Mesendoderm (in vitro differentiated cells): Measurements from ENCODE around the gene DMD.

ENCODE experiments used
- DNase-seq: peaks from one replicate; pipeline ENCODE4 v3.0.0; 2013
- H2AK5ac ChIP-seq: 2 replicates; pipeline ENCODE4 v1.6.1; 2013; ENCODE audit warnings: low read length, inconsistent platforms
- H2BK120ac ChIP-seq: 2 replicates; pipeline ENCODE4 v1.6.1; 2013; ENCODE audit warnings: low read depth, mild to moderate bottlenecking, low read length, moderate library complexity, mixed read lengths
- H2BK15ac ChIP-seq: replicated peaks from 2 replicates; pipeline ENCODE4 v1.6.1; 2013; ENCODE audit warnings: low read depth, mild to moderate bottlenecking, moderate library complexity
- H2BK5ac ChIP-seq: 2 replicates; pipeline ENCODE4 v1.6.1; 2013; ENCODE audit warnings: low read length, inconsistent platforms
- H3K18ac ChIP-seq: 2 replicates; pipeline ENCODE4 v1.6.1; 2013; ENCODE audit warnings: mild to moderate bottlenecking, low read length, mixed read lengths
- H3K23ac ChIP-seq: one replicate; pipeline ENCODE4 v1.6.1; 2013; ENCODE audit warnings: low read length
- H3K27ac ChIP-seq: 2 replicates; pipeline ENCODE4 v1.5.1; 2013; ENCODE audit warnings: low read depth, mild to moderate bottlenecking, inconsistent platforms, low read length, moderate library complexity
- H3K27me3 ChIP-seq: 2 replicates; pipeline ENCODE4 v1.6.1; 2013; ENCODE audit warnings: low read length, control low read depth, mild to moderate bottlenecking, inconsistent platforms; ENCODE audit not compliant: insufficient read depth, poor library complexity
- H3K36me3 ChIP-seq: 2 replicates; pipeline ENCODE4 v1.6.1; 2013; ENCODE audit warnings: low read length, inconsistent platforms; ENCODE audit not compliant: control insufficient read depth, insufficient read depth
- H3K4ac ChIP-seq: one replicate; pipeline ENCODE4 v1.6.1; 2013; ENCODE audit warnings: low read depth, mild to moderate bottlenecking, low read length, moderate library complexity
- H3K4me1 ChIP-seq: 2 replicates; pipeline ENCODE4 v1.6.1; 2013; ENCODE audit warnings: low read depth, low read length, inconsistent platforms; ENCODE audit not compliant: control insufficient read depth
- H3K4me2 ChIP-seq: 2 replicates; pipeline ENCODE4 v1.6.1; 2013; ENCODE audit warnings: low read length
- H3K4me3 ChIP-seq: 2 replicates; pipeline ENCODE4 v1.5.1; 2013; ENCODE audit warnings: mild to moderate bottlenecking, low read length
- H3K56ac ChIP-seq: one replicate; pipeline ENCODE4 v1.6.1; 2013; ENCODE audit warnings: low read length
- H3K79me1 ChIP-seq: 2 replicates; pipeline ENCODE4 v1.6.1; 2013; ENCODE audit warnings: low read length, inconsistent platforms
- H3K79me2 ChIP-seq: 2 replicates; pipeline ENCODE4 v1.6.1; 2013; ENCODE audit warnings: mild to moderate bottlenecking, low read length; ENCODE audit not compliant: control insufficient read depth, insufficient read depth
- H3K9ac ChIP-seq: 2 replicates; pipeline ENCODE4 v1.6.1; 2013; ENCODE audit warnings: low read length, inconsistent platforms
- H4K5ac ChIP-seq: one replicate; pipeline ENCODE4 v1.6.1; 2013; ENCODE audit warnings: low read length
- H4K8ac ChIP-seq: one replicate; pipeline ENCODE4 v1.6.1; 2013; ENCODE audit warnings: low read depth, mild to moderate bottlenecking, control low read depth, low read length, moderate library complexity
- WGBS: extraction: QIAGEN DNeasy Blood & Tissue Kit; methylation state at CpG from one replicate; pipeline ENCODE4 v1.1.7; 2013; ENCODE audit warnings: low lambda C conversion rate, missing lambda C conversion rate; ENCODE audit not compliant: insufficient coverage; ENCODE audit errors: extremely low coverage; 5-methylcytosine and 5-hydroxymethylcytosine counted together

The DMD gene

GRCh38 chrX:31217084-31217483 is 1994.3 kb downstream of the DMD start:
- no peaks in the 10 kb centered on the region for H3K27me3 ChIP-seq
- H4K8ac ChIP-seq: no peak overlapping the region
- H3K4ac ChIP-seq: no peak overlapping the region
- no peak overlapping the region for H2BK5ac ChIP-seq
- H3K18ac ChIP-seq: no peak overlapping the region
- H2BK15ac ChIP-seq: no peak overlapping the region
- peaks cover 3% of the 10 kb centered on the region for H3K4me1 ChIP-seq
- no peak overlapping the region for H4K5ac ChIP-seq
- no peak for DNase-seq
- no peaks in the 10 kb centered on the region for H3K79me2 ChIP-seq
- no peak overlapping the region for H3K4me2 ChIP-seq
- H3K56ac ChIP-seq: no peak overlapping the region
- WGBS: no CpG with 5 or more reads among the region's 2 CpGs
- H3K9ac ChIP-seq: no peak overlapping the region
- H3K79me1 ChIP-seq: no peaks in the 10 kb centered on the region
- H2BK120ac ChIP-seq: no peak overlapping the region
- no peak overlapping the region for H3K27ac ChIP-seq
- H2AK5ac ChIP-seq: no peak overlapping the region
- no peak overlapping the region for H3K4me3 ChIP-seq
- no peak overlapping the region for H3K23ac ChIP-seq
- H3K36me3 ChIP-seq: no peaks in the 10 kb centered on the region

- no peak overlapping the region for H3K4ac ChIP-seq
- no peaks in the 10 kb centered on the region for H3K79me1 ChIP-seq
- H3K4me2 ChIP-seq: no peak overlapping the region
- H2BK15ac ChIP-seq: no peak overlapping the region
- H3K79me2 ChIP-seq: no peaks in the 10 kb centered on the region
- no peaks in the 10 kb centered on the region for H3K36me3 ChIP-seq
- H2BK5ac ChIP-seq: no peak overlapping the region
- H3K23ac ChIP-seq: no peak overlapping the region
- no peak overlapping the region for H2AK5ac ChIP-seq
- H3K27ac ChIP-seq: no peak overlapping the region
- no peak overlapping the region for H3K9ac ChIP-seq
- H3K4me1 ChIP-seq: peaks cover 3% of the 10 kb centered on the region
- WGBS: no CpG with 5 or more reads among the region's 7 CpGs
- no peak for DNase-seq
- no peak overlapping the region for H4K8ac ChIP-seq
- H3K27me3 ChIP-seq: no peaks in the 10 kb centered on the region
- no peak overlapping the region for H2BK120ac ChIP-seq
- H3K4me3 ChIP-seq: no peak overlapping the region
- no peak overlapping the region for H3K18ac ChIP-seq
- H4K5ac ChIP-seq: no peak overlapping the region
- no peak overlapping the region for H3K56ac ChIP-seq
Measured at GRCh38 chrX:31215277-31215815, 1996.0 kb downstream of the DMD start.

- Histone ChIP-seq H3K79me2 (no peaks in the 10 kb centered on the region), H3K4me3 (no peak overlapping the region), H3K79me1 (no peaks in the 10 kb centered on the region), H3K4ac (no peak overlapping the region), H2BK5ac (no peak overlapping the region), H2BK120ac (no peak overlapping the region), H3K18ac (no peak overlapping the region), H3K4me1 (peaks cover 3% of the 10 kb centered on the region), H3K4me2 (no peak overlapping the region), H3K23ac (no peak overlapping the region), H2BK15ac (no peak overlapping the region), H3K27me3 (no peaks in the 10 kb centered on the region), H4K8ac (no peak overlapping the region), H4K5ac (no peak overlapping the region), H3K36me3 (no peaks in the 10 kb centered on the region), H3K9ac (no peak overlapping the region), H3K56ac (no peak overlapping the region), H2AK5ac (no peak overlapping the region), H3K27ac (no peak overlapping the region)
- DNase-seq: peak; percentile 27
Measured at GRCh38 chrX:31213941-31214340, 1997.4 kb downstream of the DMD start.

- Histone ChIP-seq H2BK15ac (no peak overlapping the region), H3K4ac (no peak overlapping the region), H3K4me2 (no peak overlapping the region), H3K27ac (no peak overlapping the region), H3K4me3 (no peak overlapping the region), H2AK5ac (no peak overlapping the region), H2BK5ac (no peak overlapping the region), H3K23ac (no peak overlapping the region), H3K36me3 (no peaks in the 10 kb centered on the region), H3K18ac (no peak overlapping the region), H3K79me1 (no peaks in the 10 kb centered on the region), H4K5ac (no peak overlapping the region), H2BK120ac (no peak overlapping the region), H3K79me2 (no peaks in the 10 kb centered on the region), H3K9ac (no peak overlapping the region), H3K56ac (no peak overlapping the region), H3K27me3 (no peaks in the 10 kb centered on the region), H4K8ac (no peak overlapping the region), H3K4me1 (no peaks in the 10 kb centered on the region)
- no CpG with 5 or more reads among the region's 6 CpGs for WGBS
- no peak for DNase-seq
Measured at GRCh38 chrX:31212856-31213748, 1998.2 kb downstream of the DMD start.

GRCh38 chrX:31209005-31209628 is 2002.2 kb downstream of the DMD start:
- Histone ChIP-seq H3K4me3 (no peak overlapping the region), H2BK120ac (no peak overlapping the region), H3K79me1 (no peaks in the 10 kb centered on the region), H4K5ac (no peak overlapping the region), H3K23ac (no peak overlapping the region), H3K27ac (no peak overlapping the region), H2BK15ac (no peak overlapping the region), H2AK5ac (no peak overlapping the region), H3K56ac (no peak overlapping the region), H3K4me1 (no peaks in the 10 kb centered on the region), H3K18ac (no peak overlapping the region), H3K79me2 (no peaks in the 10 kb centered on the region), H3K4me2 (no peak overlapping the region), H3K27me3 (no peaks in the 10 kb centered on the region), H4K8ac (no peak overlapping the region), H3K36me3 (no peaks in the 10 kb centered on the region), H2BK5ac (no peak overlapping the region), H3K9ac (no peak overlapping the region), H3K4ac (no peak overlapping the region)
- no peak for DNase-seq
- no CpG with 5 or more reads among the region's 10 CpGs for WGBS
